Purkinje cell (primary cell): ENCODE results near the gene ADAM15. TPM values are rescaled to one million over a fixed set of nuclear protein-coding genes. Genes with fewer than 3 reads are reported as not detected.

Source experiments
- polyA plus RNA-seq: library from polyadenylated mRNA; unstranded; fragments of >200 nt; fragmentation: Nextera tagmentation; gene quantifications from 2 replicates; pipeline ENCODE4 v1.2.1, GENCODE V29; 2014

Gene ADAM15, protein sequence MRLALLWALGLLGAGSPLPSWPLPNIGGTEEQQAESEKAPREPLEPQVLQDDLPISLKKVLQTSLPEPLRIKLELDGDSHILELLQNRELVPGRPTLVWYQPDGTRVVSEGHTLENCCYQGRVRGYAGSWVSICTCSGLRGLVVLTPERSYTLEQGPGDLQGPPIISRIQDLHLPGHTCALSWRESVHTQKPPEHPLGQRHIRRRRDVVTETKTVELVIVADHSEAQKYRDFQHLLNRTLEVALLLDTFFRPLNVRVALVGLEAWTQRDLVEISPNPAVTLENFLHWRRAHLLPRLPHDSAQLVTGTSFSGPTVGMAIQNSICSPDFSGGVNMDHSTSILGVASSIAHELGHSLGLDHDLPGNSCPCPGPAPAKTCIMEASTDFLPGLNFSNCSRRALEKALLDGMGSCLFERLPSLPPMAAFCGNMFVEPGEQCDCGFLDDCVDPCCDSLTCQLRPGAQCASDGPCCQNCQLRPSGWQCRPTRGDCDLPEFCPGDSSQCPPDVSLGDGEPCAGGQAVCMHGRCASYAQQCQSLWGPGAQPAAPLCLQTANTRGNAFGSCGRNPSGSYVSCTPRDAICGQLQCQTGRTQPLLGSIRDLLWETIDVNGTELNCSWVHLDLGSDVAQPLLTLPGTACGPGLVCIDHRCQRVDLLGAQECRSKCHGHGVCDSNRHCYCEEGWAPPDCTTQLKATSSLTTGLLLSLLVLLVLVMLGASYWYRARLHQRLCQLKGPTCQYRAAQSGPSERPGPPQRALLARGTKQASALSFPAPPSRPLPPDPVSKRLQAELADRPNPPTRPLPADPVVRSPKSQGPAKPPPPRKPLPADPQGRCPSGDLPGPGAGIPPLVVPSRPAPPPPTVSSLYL
- polyA plus RNA-seq, result 0.28 and 1.2 TPM in 2 replicates

DNA sequence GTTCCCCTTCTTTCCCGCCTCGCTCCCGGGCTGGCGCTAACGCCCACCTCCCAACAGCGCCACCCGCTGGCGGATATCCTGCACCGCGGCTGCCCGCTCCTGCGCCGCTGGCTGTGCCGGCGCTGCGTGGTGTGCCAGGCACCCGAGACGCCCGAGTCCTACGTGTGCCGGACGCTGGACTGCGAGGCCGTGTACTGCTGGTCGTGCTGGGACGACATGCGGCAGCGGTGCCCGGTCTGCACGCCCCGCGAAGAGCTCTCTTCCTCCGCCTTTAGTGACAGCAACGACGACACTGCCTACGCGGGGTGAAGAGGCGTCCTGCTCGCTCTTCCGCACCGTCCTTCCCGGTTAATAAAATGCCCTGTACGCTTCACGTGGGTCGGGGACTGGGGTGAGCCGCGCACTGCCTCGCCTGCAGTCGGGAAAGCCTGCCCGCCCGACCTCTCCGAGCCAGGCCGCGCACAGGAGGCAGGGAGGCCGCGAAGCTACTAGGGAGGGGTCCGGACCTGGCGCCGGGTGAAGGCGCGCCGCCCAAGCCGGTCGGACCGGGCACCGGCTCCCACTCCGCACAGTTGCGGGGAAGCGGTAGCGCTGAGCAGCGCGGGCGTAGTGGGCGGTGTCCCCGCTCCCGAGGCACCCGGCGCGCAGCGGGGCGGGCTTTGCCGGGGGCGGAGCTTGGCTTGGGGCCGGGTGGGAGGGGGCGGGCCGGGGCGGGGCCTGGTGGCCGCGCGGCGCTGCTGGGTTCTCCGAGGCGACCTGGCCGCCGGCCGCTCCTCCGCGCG is at the start of gene ADAM15:
Gene ADAM15, plus strand, starts transcription at position 757 of the 782 bp plus-strand sequence. CDS start 71 bp downstream, outside the sequence.

DNA sequence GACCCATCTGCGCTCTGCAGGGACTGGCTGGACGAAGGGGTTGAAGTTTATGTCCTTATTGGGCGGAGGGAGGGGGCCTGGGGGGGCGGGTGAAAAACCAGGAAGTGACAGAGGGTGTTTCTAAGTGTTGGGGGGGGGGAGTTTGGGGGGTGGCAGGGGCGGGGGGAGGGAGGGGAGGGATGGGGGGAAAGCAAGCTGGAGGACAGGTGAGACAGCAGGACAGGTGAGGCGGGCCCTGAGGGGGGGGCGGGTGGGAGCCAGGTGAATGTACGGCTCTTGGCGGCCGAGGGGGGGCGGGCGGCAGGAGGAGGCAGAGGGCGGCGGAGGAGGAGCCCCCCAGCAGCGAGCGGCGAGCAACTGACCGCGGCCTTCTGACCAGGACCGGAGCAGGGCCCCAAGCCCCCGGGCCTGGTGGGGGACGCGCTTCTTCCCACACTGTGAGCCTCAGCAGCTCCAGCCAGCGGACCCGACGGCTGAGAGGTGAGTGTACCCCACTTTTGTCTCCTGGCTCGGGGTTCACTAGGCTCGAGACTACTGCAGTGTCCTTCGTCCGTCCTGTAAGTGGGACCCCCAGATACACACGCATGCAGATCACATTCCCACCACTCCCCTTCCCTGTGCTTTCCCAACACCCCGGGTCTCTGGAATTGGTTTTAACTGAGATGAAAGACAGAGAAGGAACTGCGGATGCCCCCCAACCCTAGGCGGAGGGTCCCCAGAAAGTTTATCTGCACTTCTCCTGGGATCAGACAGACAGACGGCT is 48.5 kb upstream of the ADAM15 start, which contains the start of gene ZBTB7B:
Gene ZBTB7B, plus strand, starts transcription at position 339 of the 763 bp plus-strand sequence. CDS start 11,859 bp downstream, outside the sequence.

DNA sequence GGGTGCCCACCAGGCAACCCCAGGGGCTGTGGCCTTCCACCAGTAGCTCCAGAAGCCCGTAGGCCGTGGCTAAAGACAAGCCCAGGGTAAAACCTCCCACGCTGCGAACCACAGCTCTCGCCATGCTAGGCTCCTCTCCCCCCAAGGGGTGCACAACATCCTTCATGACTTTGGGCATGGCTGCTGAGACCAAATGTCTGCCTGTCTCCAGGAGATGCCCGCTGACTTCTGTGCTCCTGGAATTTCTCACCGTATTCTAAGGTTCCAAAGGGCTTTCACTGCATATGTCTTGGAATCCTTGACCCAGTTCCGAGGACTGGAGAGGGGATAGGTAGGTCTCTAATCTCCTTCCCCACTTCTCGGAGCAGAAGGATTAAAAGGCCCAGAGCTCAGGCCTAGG is 17.6 kb upstream of the ADAM15 start, which contains the start of the genes DCST1 and DCST2:
Gene DCST1, plus strand, starts transcription at position 301 of the 400 bp plus-strand sequence. CDS start 213 bp downstream, outside the sequence.
Gene DCST2, minus strand, starts transcription at position 258 of the 400 bp plus-strand sequence. Its CDS starts 80 bp downstream, at position 178.

DNA sequence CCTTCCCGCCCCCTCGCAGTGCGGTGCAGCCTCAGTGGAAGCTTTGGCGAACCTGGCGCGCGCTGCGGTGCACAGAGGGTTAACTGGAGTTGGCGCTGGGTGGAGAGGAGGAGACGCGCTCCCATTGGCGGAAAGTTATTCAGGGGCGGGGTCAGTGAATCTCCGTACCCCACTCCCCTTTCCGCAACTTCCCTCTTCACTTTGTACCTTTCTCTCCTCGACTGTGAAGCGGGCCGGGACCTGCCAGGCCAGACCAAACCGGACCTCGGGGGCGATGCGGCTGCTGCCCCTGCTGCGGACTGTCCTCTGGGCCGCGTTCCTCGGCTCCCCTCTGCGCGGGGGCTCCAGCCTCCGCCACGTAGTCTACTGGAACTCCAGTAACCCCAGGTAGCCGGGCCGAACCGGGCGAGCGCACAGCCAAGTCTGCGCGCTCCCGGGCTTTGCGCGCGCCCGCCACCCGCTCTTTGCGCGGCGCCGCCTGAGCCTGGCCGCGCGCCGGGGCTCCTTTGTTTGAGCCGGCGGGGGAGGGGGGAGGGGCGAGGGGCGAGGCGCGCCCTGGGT is 12.5 kb downstream of the ADAM15 start, which contains the start of gene EFNA4:
Gene EFNA4, plus strand, starts transcription at position 191 of the 561 bp plus-strand sequence. Its CDS starts 84 bp downstream, at position 275.

DNA sequence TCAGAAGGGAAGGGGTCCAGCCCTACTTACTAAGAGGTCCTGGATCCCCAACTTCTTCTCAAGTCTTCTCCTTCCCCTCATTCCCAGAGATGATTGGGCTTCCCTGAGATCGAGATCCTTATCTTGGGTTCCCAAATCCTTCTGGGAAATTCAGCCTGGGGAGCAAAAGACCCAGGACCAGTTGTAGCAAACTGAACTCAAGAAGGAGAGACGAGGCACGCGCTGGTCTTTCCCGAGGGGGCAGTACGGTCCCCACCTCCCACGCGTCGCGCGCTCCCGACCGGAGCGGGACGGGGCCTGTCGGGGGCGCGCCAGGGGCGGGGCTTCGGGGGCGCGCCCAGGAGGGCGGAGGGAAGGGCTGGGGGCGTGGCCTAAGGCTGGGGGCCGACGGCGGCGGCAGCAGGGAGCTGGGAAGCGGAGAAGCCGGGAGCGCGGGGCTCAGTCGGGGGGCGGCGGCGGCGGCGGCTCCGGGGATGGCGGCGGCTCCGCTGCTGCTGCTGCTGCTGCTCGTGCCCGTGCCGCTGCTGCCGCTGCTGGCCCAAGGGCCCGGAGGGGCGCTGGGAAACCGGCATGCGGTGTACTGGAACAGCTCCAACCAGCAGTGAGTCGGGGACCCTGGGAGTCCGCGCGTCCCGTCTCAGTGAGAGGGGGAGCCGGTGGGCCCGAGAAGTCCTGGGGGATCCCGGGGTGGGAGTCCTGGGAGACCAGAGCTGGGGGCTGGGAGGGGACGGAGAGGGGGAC is 27.5 kb downstream of the ADAM15 start, which contains the start of gene EFNA3:
Gene EFNA3, plus strand, starts transcription at position 369 of the 741 bp plus-strand sequence. Its CDS starts 105 bp downstream, at position 474.

Other genes starting within 250 kb of the ADAM15 start
- gene KCNN3, start 181.0 kb upstream of the ADAM15 start, polyA plus RNA-seq, result 1.2 and 1.4 TPM in 2 replicates
- gene PMVK, start 114.6 kb upstream of the ADAM15 start, polyA plus RNA-seq, result 25.0 and 27.5 TPM in 2 replicates
- gene PBXIP1, start 95.2 kb upstream of the ADAM15 start, polyA plus RNA-seq, result 1.2 and 1.5 TPM in 2 replicates
- 2.0 and 3.7 TPM in 2 replicates for gene PYGO2, start 89.5 kb upstream of the ADAM15 start, polyA plus RNA-seq
- 1.3 and 2.0 TPM in 2 replicates for gene SHC1, start 80.6 kb upstream of the ADAM15 start, polyA plus RNA-seq
- gene CKS1B, start 76.6 kb upstream of the ADAM15 start, polyA plus RNA-seq, result 48.7 and 52.2 TPM in 2 replicates
- 21.8 and 34.5 TPM in 2 replicates for gene FLAD1, start 68.0 kb upstream of the ADAM15 start, polyA plus RNA-seq
- gene LENEP, start 57.7 kb upstream of the ADAM15 start, polyA plus RNA-seq, result not detected in 2 replicates
- gene ZBTB7B, start 48.5 kb upstream of the ADAM15 start, polyA plus RNA-seq, result 0.15 TPM in 1 of 2 replicates, not detected in the other
- gene DCST2, start 17.5 kb upstream of the ADAM15 start, polyA plus RNA-seq, result not detected in 2 replicates
- not detected in 2 replicates for gene DCST1, start 17.5 kb upstream of the ADAM15 start, polyA plus RNA-seq
- not detected in 2 replicates for gene EFNA4, start 12.4 kb downstream of the ADAM15 start, polyA plus RNA-seq
- gene EFNA3, start 27.5 kb downstream of the ADAM15 start, polyA plus RNA-seq, result 2.2 and 6.2 TPM in 2 replicates
- gene EFNA1, start 76.6 kb downstream of the ADAM15 start, polyA plus RNA-seq, result 1.4 and 3.8 TPM in 2 replicates
- gene SLC50A1, start 84.5 kb downstream of the ADAM15 start, polyA plus RNA-seq, result 4.2 and 5.1 TPM in 2 replicates
- gene DPM3, start 89.2 kb downstream of the ADAM15 start, polyA plus RNA-seq, result 88.7 and 130 TPM in 2 replicates
- gene KRTCAP2, start 122.0 kb downstream of the ADAM15 start, polyA plus RNA-seq, result 468 and 662 TPM in 2 replicates
- 0.73 and 2.3 TPM in 2 replicates for gene TRIM46, start 122.5 kb downstream of the ADAM15 start, polyA plus RNA-seq
- 0.56 and 2.3 TPM in 2 replicates for gene THBS3, start 156.6 kb downstream of the ADAM15 start, polyA plus RNA-seq
- 19.3 and 24.2 TPM in 2 replicates for gene MTX1, start 157.4 kb downstream of the ADAM15 start, polyA plus RNA-seq
- gene ENTREP3, start 204.2 kb downstream of the ADAM15 start, polyA plus RNA-seq, result 8.9 and 11.0 TPM in 2 replicates
- gene SCAMP3, start 211.0 kb downstream of the ADAM15 start, polyA plus RNA-seq, result 127 and 148 TPM in 2 replicates
- 4.2 and 7.1 TPM in 2 replicates for gene CLK2, start 222.2 kb downstream of the ADAM15 start, polyA plus RNA-seq
- gene HCN3, start 226.1 kb downstream of the ADAM15 start, polyA plus RNA-seq, result 1.5 and 4.9 TPM in 2 replicates